Measurements from ENCODE around the gene ZC3HAV1L. TPM values are rescaled to one million over a fixed set of nuclear protein-coding genes. Genes with fewer than 3 reads are reported as not detected.

Gene ZC3HAV1L
- total and polyA plus RNA-seq, 2 of the 8 experiments (the other 6 are each of a cell fraction or from before 2014, with no cell fraction given) = 5.2 to 7.0 TPM

- no peak for TF ChIP-seq JUN (IDR thresholded peaks at IDR 0.05; ENCODE audit: low read depth, low read length)
- TF ChIP-seq KDM1A (IDR thresholded peaks at IDR 0.05; ENCODE audit: borderline replicate concordance, low read length) = no peak
- Histone ChIP-seq H3K14ac (ENCODE audit: insufficient read length) (no peak overlapping the region), H3K9me3 (ENCODE audit: insufficient read depth in 2 of 2, low read depth in 1 of 2, low read length in 1 of 2) (no peaks in the 10 kb centered on the region), H3K36me3 (ENCODE audit: control insufficient read depth in 2 of 4, insufficient read depth in 4 of 4, low read length in 3 of 4) (peaks cover 0 to 3% (median 1%) of the 10 kb centered on the region in 4 experiments; a peak in 2 of 8 replicates), H4K5ac (ENCODE audit: insufficient read length, low read depth, low read length) (no peak overlapping the region), H3K4me2 (ENCODE audit: insufficient read depth in 1 of 2, low read depth in 2 of 2, low read length in 2 of 2) (no peak overlapping the region), H2AFZ (ENCODE audit: low read length) (no peak overlapping the region), H2BK5ac (ENCODE audit: low read depth, low read length) (no peak overlapping the region), H2BK15ac (ENCODE audit: low read length) (no peak overlapping the region), H3K4ac (replicated peaks; ENCODE audit: insufficient read length, low read depth, low read length) (no peak overlapping the region), H4K91ac (replicated peaks; ENCODE audit: insufficient read length, low read length) (no peak overlapping the region), H3K23me2 (ENCODE audit: low read depth, low read length) (peaks cover 10% of the 10 kb centered on the region; the same call in 1 of the 2 replicates), H2AK5ac (ENCODE audit: low read depth, low read length) (no peak overlapping the region), H3K27ac (ENCODE audit: low read depth, low read length) (no peak overlapping the region), H2BK120ac (replicated peaks; ENCODE audit: low read depth, low read length) (no peak overlapping the region), H3K9ac (replicated peaks in 1 of 4; ENCODE audit: extremely low read depth in 1 of 4, low read depth in 3 of 4, low read length in 3 of 4) (no peak overlapping the region; a peak in 1 of 7 replicates), H3K18ac (ENCODE audit: extremely low read depth, low read length) (no peak overlapping the region), H3K79me2 (ENCODE audit: control insufficient read depth in 1 of 2, insufficient read depth in 2 of 2, low read length in 2 of 2) (no peaks in the 10 kb centered on the region), H2BK20ac (ENCODE audit: low read length) (no peak overlapping the region), H2BK12ac (ENCODE audit: low read depth, low read length) (no peak overlapping the region), H3K27me3 (replicated peaks in 1 of 4; ENCODE audit: control insufficient read depth in 3 of 4, extremely low read depth in 1 of 4, insufficient read depth in 3 of 4, low read length in 3 of 4) (peaks cover 0 to 2% (median 0%) of the 10 kb centered on the region in 4 experiments; a peak in 2 of 7 replicates), H3K23ac (ENCODE audit: insufficient read length) (no peak overlapping the region), H4K8ac (ENCODE audit: extremely low read depth, insufficient read depth, low read length) (no peak overlapping the region), H3K56ac (replicated peaks; ENCODE audit: insufficient read length, low read depth, low read length) (no peak overlapping the region), H4K20me1 (replicated peaks in 1 of 2; ENCODE audit: control insufficient read depth in 1 of 2, insufficient read depth in 2 of 2, low read length in 2 of 2) (no peaks in the 10 kb centered on the region), H3K4me3 (ENCODE audit: extremely low read depth in 1 of 4, insufficient read depth in 2 of 4, low read depth in 3 of 4, low read length in 4 of 4) (no peak overlapping the region), H3K79me1 (ENCODE audit: low read depth, low read length) (peaks cover 3% of the 10 kb centered on the region; the same call in 1 of the 2 replicates), H3K4me1 (replicated peaks in 1 of 4; ENCODE audit: control insufficient read depth in 3 of 4, insufficient read depth in 4 of 4, low read length in 3 of 4) (peaks cover 5 to 9% (median 7%) of the 10 kb centered on the region in 4 experiments; a peak in 5 of 7 replicates)
- FAIRE-seq (no peak), DNase-seq (ENCODE audit: low read depth in 1 of 2, low spot score in 2 of 2) (no peak)
- 78% methylated on average over 2 of the region's 2 CpGs; no CpG with 5 or more reads in 1 of the 2 experiments for WGBS, 2 experiments (ENCODE audit: extremely low coverage in 1 of 2, insufficient coverage in 1 of 2, insufficient read length in 1 of 2, insufficient replicate concordance in 2 of 2, low coverage in 1 of 2, low lambda C conversion rate in 2 of 2, missing lambda C conversion rate in 1 of 2)
- CTCF ChIA-PET (ENCODE audit: partially characterized antibody) = interaction anchor here (0.6 kb wide), 1 partner anchor 316 kb away, joined by 3 read pairs; no protein-coding TSS in a partner anchor
- POLR2A ChIA-PET (ENCODE audit: partially characterized antibody) = no interaction called here
These were observed 2.8 kb upstream of the ZC3HAV1L start for GRCh38 chr7:139038691-139039090.
